M059J (cell line): ENCODE results near the gene MMP19. TPM values are rescaled to one million over a fixed set of nuclear protein-coding genes. Genes with fewer than 3 reads are reported as not detected.
"Not testable (repeated sequence)": the region's sequence is repeated elsewhere in the genome, so short reads cannot be mapped to it uniquely, and the experiment has no call there.

Experiments
- DNase-seq: peaks from one replicate; pipeline ENCODE4 v3.0.0-alpha.2; 2012; ENCODE audit warnings: low read depth
- total RNA-seq: library from RNA; depleted of rRNA; stranded (reverse); fragments of >200 nt; shearing (Covaris generic); gene quantifications from 2 replicates; pipeline ENCODE4 v1.2.3, GENCODE V29; 2014; rRNA removed

MMP19 gene
- 1.5 and 2.9 TPM in 2 replicates for total RNA-seq

- DNase-seq, result peak; percentile 66
These were observed at the start of gene MMP19 for GRCh38 chr12:55842681-55843429. Gene MMP19 (minus strand): TSS chr12:55842936. CDS start chr12:55842830, 106 bp downstream.

GRCh38 chr12:55891310-55891709 is 48.6 kb upstream of the MMP19 start:
- DNase-seq, result no peak

- no peak for DNase-seq
These were observed 42.4 kb upstream of the MMP19 start for GRCh38 chr12:55885113-55885512.

GRCh38 chr12:55877824-55878223 is 35.1 kb upstream of the MMP19 start:
- no peak for DNase-seq

GRCh38 chr12:55875704-55876467 is 33.1 kb upstream of the MMP19 start:
- no peak for DNase-seq

GRCh38 chr12:55874443-55874842 is 31.7 kb upstream of the MMP19 start:
- no peak for DNase-seq

- DNase-seq, result not testable (repeated sequence)
These were observed 23.8 kb upstream of the MMP19 start for GRCh38 chr12:55866454-55867004.

- DNase-seq, result no peak
These were observed 22.6 kb upstream of the MMP19 start for GRCh38 chr12:55865327-55865726.

GRCh38 chr12:55862931-55863330 is 20.2 kb upstream of the MMP19 start:
- not testable (repeated sequence) for DNase-seq

GRCh38 chr12:55862286-55862685 is 19.6 kb upstream of the MMP19 start:
- no peak for DNase-seq

- DNase-seq, result no peak
These were observed 19.1 kb upstream of the MMP19 start for GRCh38 chr12:55861871-55862270.

GRCh38 chr12:55861396-55861795 is 18.7 kb upstream of the MMP19 start:
- no peak for DNase-seq

- no peak for DNase-seq
These were observed 10.0 kb upstream of the MMP19 start for GRCh38 chr12:55852740-55853139.

GRCh38 chr12:55850893-55851292 is 8.2 kb upstream of the MMP19 start:
- DNase-seq, result no peak

GRCh38 chr12:55850401-55850800 is 7.7 kb upstream of the MMP19 start:
- DNase-seq, result no peak

- DNase-seq, result no peak
These were observed 7.0 kb upstream of the MMP19 start for GRCh38 chr12:55849616-55850343.

GRCh38 chr12:55847603-55848291 is 5.0 kb upstream of the MMP19 start:
- DNase-seq, result peak; percentile 91

- DNase-seq, result peak; percentile 65
These were observed 4.3 kb upstream of the MMP19 start for GRCh38 chr12:55847033-55847432.

GRCh38 chr12:55845785-55846496 is 3.2 kb upstream of the MMP19 start:
- no peak for DNase-seq

- DNase-seq, result no peak
These were observed 2.6 kb upstream of the MMP19 start for GRCh38 chr12:55845361-55845760.

GRCh38 chr12:55844961-55845360 is 2.2 kb upstream of the MMP19 start:
- no peak for DNase-seq
